ENCODE measurements around the gene COL11A2. TPM values are rescaled to one million over a fixed set of nuclear protein-coding genes. Genes with fewer than 3 reads are reported as not detected.

COL11A2 gene
- total RNA-seq, 2 experiments from 2014 or later: 2.8 to 3.0 TPM

- peaks cover 50% of the 10 kb centered on the region for H3K4me1 ChIP-seq (ENCODE audit: insufficient read depth, low read length)
- peaks cover 55% of the 10 kb centered on the region for H3K4me1 Mint-ChIP-seq (ENCODE audit: low read depth)
- peak overlapping the region; percentile 95 for H3K27ac Mint-ChIP-seq
- H3K36me3 ChIP-seq (ENCODE audit: insufficient read depth, low read length): peaks cover 19% of the 10 kb centered on the region
- intact Hi-C loops (cut with DNase I, micrococcal nuclease): loop anchor here (2.0 to 10.0 kb wide), 4 partner anchors 39 to 1545 kb away; partner anchors contain the start of genes C6orf47 (in 1 of the 2), CSNK2B (in 1 of the 2), FKBPL (in 1 of the 2) and GPANK1 (in 1 of the 2)
- H3K9me3 Mint-ChIP-seq: no peaks in the 10 kb centered on the region
- H3K27me3 ChIP-seq (ENCODE audit: control insufficient read depth in 1 of 2, insufficient read depth in 2 of 2, low read length in 2 of 2): peaks cover 0 to 14% of the 10 kb centered on the region in 2 experiments
- H3K27ac ChIP-seq (ENCODE audit: low read depth in 1 of 2, low read length in 2 of 2): no peak overlapping the region
- H3K27me3 Mint-ChIP-seq: peaks cover 26% of the 10 kb centered on the region
- H3K36me3 Mint-ChIP-seq (ENCODE audit: low read depth): peaks cover 54% of the 10 kb centered on the region
- no peak for TF ChIP-seq CTCF (IDR thresholded peaks at IDR 0.05)
- H3K9me3 ChIP-seq (ENCODE audit: control insufficient read depth in 1 of 2, insufficient read depth in 1 of 2, low read length in 2 of 2): no peaks in the 10 kb centered on the region
- ATAC-seq (ENCODE audit: poor library complexity) (no peak), DNase-seq (no peak)
- H3K4me3 ChIP-seq (ENCODE audit: low read length): no peak overlapping the region
- ChIA-PET CTCF (interaction anchor here (1.1 to 3.1 kb wide), 4 partner anchors 12 to 256 kb away, joined by 4 to 19 read pairs (median 9); no protein-coding TSS in a partner anchor), POLR2A (interaction anchor here (1.8 kb wide), 1 partner anchor 11 kb away, joined by 11 read pairs; no protein-coding TSS in a partner anchor)
- H3K4me3 Mint-ChIP-seq: peak overlapping the region; percentile 97
Observed at GRCh38 chr6:33209856-33210255, 17.6 kb upstream of the COL11A2 start.

DNA sequence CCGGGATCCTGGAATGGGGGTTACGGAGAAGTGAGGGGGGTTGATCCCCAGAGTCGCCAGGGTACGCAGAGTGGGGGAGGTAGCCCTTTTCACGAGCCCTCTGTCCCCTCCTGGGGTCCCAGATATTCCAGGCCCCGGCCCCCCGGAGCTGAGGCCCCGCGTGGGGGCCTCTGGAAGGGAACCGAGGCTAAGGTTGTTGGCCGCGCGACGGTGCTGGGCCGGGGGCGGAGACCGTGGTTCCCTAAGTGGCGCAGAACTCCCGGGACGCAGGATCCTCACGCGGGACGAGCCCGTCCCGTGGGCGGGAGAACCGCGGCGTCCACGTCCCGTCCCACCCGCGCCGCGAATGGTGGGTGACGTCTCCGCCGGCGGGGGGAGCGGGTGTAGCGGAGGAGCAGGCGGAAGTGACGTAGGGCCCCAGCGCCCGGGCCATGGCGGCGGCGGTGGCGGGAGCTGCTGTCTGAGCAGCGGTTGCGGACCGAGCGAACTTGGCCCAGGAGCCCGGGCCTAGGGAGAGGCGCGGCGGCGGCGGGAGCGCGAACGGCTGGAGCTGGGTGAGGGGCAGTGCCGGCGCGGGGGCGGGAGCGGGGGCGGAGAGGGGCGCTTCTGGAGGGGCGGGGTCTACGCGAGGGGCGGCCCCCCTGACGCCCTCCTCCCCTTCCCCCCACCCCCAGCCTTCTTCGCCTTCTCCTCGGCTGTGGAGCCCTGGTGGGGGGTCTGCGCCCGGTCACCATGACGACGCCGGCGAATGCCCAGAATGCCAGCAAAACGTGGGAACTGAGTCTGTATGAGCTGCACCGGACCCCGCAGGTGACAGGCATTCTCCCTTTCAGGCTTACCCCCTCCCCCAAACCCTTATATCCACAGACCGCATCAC lies 16.1 kb upstream of the COL11A2 start, which contains the start of gene RING1:
TSS of gene RING1 (plus strand) at position 410 of the 877 bp plus-strand sequence. CDS start at position 733, 323 bp downstream.
- Mint-ChIP-seq H3K9me3 (no peaks in the 10 kb centered on the region), H3K4me3 (peak within 1 kb of the TSS; percentile 97), H3K4me1 (ENCODE audit: low read depth) (peaks cover 57% of the 10 kb centered on the region), H3K27me3 (peaks cover 13% of the 10 kb centered on the region), H3K36me3 (ENCODE audit: low read depth) (peaks cover 59% of the 10 kb centered on the region), H3K27ac (peak within 1 kb of the TSS; percentile 95)
- Histone ChIP-seq H3K4me3 (ENCODE audit: low read length) (peak within 1 kb of the TSS; percentile 97), H3K4me1 (ENCODE audit: insufficient read depth, low read length) (peaks cover 55% of the 10 kb centered on the region), H3K9me3 (ENCODE audit: control insufficient read depth in 1 of 2, insufficient read depth in 1 of 2, low read length in 2 of 2) (no peaks in the 10 kb centered on the region), H3K27me3 (ENCODE audit: control insufficient read depth in 1 of 2, insufficient read depth in 2 of 2, low read length in 2 of 2) (peaks cover 0 to 6% of the 10 kb centered on the region in 2 experiments), H3K36me3 (ENCODE audit: insufficient read depth, low read length) (peaks cover 26% of the 10 kb centered on the region), H3K27ac (ENCODE audit: low read depth in 1 of 2, low read length in 2 of 2) (peak within 1 kb of the TSS; percentile 86 to 94)
- POLR2A ChIA-PET: interaction anchor here (0.6 to 2.5 kb wide), 18 partner anchors 8 to 237 kb away, joined by 3 to 47 read pairs (median 6); partner anchors contain the start of genes B3GALT4, RGL2, RPS18 and RXRB
- TF ChIP-seq CTCF (IDR thresholded peaks at IDR 0.05): no peak
- DNase-seq (peak; percentile 76 to 95 (median 84)), ATAC-seq (ENCODE audit: poor library complexity) (peak; percentile 66)
- intact Hi-C loops (cut with DNase I, micrococcal nuclease): loop anchor here (1.0 to 10.0 kb wide), 5 partner anchors 8 to 1544 kb away; partner anchors contain the start of genes RXRB (in 2 of the 2), SLC39A7 (in 2 of the 2), C6orf47 (in 1 of the 2) and CSNK2B (in 1 of the 2)
- CTCF ChIA-PET: interaction anchor here (0.9 to 3.1 kb wide), 5 partner anchors 10 to 255 kb away, joined by 3 to 19 read pairs (median 6); partner anchors contain the start of gene B3GALT4

GRCh38 chr6:33207552-33208090 lies 15.4 kb upstream of the COL11A2 start:
- peaks cover 61% of the 10 kb centered on the region for H3K36me3 Mint-ChIP-seq (ENCODE audit: low read depth)
- peak overlapping the region; percentile 95 for H3K27ac Mint-ChIP-seq
- Histone ChIP-seq H3K4me3 (ENCODE audit: low read length) (peak overlapping the region; percentile 97), H3K27me3 (ENCODE audit: control insufficient read depth in 1 of 2, insufficient read depth in 2 of 2, low read length in 2 of 2) (no peaks in the 10 kb centered on the region), H3K36me3 (ENCODE audit: insufficient read depth, low read length) (peaks cover 34% of the 10 kb centered on the region), H3K9me3 (ENCODE audit: control insufficient read depth in 1 of 2, insufficient read depth in 1 of 2, low read length in 2 of 2) (no peaks in the 10 kb centered on the region), H3K4me1 (ENCODE audit: insufficient read depth, low read length) (peaks cover 48% of the 10 kb centered on the region), H3K27ac (ENCODE audit: low read depth in 1 of 2, low read length in 2 of 2) (peak overlapping the region; percentile 86 to 94)
- no peaks in the 10 kb centered on the region for H3K9me3 Mint-ChIP-seq
- POLR2A ChIA-PET: interaction anchor here (0.6 to 2.5 kb wide), 10 partner anchors 8 to 223 kb away, joined by 3 to 47 read pairs (median 6); partner anchors contain the start of genes RGL2, RPS18, RXRB and SLC39A7
- peaks cover 57% of the 10 kb centered on the region for H3K4me1 Mint-ChIP-seq (ENCODE audit: low read depth)
- CTCF ChIA-PET: interaction anchor here (2.2 to 3.1 kb wide), 2 partner anchors 10 to 41 kb away, joined by 13 to 19 read pairs; no protein-coding TSS in a partner anchor
- TF ChIP-seq CTCF (IDR thresholded peaks at IDR 0.05): no peak
- ATAC-seq (ENCODE audit: poor library complexity): no peak
- DNase-seq: peak in 3 of 14 experiments; percentile 24 to 65 (median 53)
- H3K27me3 Mint-ChIP-seq: peaks cover 6% of the 10 kb centered on the region
- intact Hi-C loops (cut with DNase I, micrococcal nuclease): loop anchor here (1.0 to 10.0 kb wide), 5 partner anchors 7 to 1543 kb away; partner anchors contain the start of genes RXRB (in 2 of the 2), SLC39A7 (in 2 of the 2), C6orf47 (in 1 of the 2) and CSNK2B (in 1 of the 2)
- H3K4me3 Mint-ChIP-seq: peak overlapping the region; percentile 93

Measured in CD4-positive, alpha-beta T cell (primary cell).